ENCODE results near the gene KCNQ1.

KCNQ1 gene

GRCh38 chr11:2586087-2586792 is 141.4 kb downstream of the KCNQ1 start:
- no peak for DNase-seq

DNA sequence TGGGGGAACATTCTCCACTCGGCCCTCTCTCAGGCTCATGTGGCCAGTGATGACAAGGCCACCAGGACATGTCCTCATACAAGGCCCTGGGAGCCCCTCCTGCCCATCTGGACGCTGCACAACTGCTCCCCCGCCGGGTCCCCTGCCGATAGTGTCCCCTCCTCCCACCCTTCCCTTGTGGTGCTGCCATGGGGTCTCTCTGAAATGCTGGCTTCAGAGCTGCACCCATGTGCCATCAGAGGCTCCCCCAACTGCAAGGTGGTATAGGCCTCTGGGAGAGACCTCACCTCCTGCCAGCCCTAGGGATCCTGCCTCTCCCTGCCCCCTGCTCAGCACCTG is 142.0 kb downstream of the KCNQ1 start:
- DNase-seq = no peak

GRCh38 chr11:2587132-2587930 is 142.5 kb downstream of the KCNQ1 start:
- DNase-seq = no peak

DNA sequence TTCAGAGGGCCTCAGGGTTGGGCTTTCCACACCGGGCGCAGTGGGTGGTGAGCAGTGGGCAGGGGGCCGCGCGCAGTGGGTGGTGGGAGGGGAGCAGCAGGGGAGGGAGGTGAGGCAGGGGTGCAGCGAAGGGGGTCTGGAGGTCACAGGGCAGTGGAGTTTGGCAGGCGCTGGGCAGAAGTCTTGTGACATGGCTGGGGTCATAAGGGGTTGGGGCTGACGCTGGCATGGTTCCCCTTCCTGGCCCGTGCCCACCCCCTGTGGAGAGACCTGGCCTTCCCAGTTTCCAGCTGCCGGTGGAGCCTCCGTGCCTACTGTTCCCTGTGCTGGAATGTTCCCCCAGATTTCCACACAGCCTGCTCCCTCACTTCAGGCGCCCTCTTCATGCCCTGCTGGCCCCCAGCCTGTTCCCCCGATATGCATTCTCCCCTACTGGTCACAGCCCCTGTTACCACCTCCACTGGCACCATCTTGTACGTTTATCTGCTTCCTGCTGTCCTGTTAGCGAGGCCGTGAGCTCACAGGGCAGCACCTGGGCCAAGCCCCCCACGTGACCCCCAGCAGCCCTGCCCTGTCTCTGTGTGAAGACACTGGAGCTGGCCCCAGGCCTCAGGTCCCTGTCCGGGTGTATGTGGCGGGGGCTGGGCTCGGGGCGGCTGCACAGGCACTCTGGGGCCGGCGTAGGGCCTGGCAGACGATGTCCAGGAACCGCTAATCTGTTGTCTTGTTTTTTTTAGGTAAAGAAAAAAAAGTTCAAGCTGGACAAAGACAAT is 143.4 kb downstream of the KCNQ1 start:
- DNase-seq = no peak

GRCh38 chr11:2588809-2589537 is 144.2 kb downstream of the KCNQ1 start:
- DNase-seq = no peak

GRCh38 chr11:2589538-2589934 is 144.7 kb downstream of the KCNQ1 start:
- DNase-seq = no peak

DNA sequence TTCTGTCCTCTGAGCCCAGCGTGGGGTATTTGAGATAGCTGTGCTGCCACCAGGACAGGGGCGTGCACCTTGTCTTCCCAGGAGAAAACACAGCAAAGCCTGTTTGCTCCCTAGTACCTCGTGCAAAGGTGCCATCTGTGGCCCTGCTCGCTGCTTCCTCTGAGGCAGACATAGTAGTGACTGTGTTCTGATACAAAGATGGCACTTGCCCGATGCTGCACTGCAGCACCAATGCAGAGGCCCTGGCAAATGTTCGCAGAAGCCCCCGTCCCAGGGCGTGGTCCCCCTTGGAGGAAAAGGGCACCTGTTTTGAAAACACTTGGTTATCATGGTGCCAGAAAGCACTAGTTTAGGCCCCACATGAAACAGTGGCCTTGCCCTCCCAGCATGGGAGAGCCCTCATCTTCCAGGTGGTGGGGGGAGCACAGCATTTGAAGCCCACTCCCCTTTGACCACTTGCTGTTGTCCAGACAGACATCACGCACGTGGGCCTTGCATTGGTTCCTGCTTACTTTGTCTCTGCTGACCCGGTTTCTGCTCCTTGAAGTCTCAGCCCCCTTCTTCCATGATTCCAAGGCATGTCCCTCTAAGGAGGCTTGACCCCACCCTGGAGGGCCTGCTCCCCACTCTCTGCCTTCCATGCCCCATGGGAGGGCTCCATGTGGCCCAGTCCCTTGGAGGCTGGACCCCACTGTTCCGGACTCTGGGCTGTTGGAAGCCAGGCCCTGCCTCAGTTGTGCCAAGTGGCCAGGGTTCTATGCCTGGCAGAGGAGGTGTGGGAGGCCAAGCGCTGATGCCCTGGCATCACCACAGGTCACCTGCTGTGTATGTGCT is 145.5 kb downstream of the KCNQ1 start:
- no peak for DNase-seq

DNA sequence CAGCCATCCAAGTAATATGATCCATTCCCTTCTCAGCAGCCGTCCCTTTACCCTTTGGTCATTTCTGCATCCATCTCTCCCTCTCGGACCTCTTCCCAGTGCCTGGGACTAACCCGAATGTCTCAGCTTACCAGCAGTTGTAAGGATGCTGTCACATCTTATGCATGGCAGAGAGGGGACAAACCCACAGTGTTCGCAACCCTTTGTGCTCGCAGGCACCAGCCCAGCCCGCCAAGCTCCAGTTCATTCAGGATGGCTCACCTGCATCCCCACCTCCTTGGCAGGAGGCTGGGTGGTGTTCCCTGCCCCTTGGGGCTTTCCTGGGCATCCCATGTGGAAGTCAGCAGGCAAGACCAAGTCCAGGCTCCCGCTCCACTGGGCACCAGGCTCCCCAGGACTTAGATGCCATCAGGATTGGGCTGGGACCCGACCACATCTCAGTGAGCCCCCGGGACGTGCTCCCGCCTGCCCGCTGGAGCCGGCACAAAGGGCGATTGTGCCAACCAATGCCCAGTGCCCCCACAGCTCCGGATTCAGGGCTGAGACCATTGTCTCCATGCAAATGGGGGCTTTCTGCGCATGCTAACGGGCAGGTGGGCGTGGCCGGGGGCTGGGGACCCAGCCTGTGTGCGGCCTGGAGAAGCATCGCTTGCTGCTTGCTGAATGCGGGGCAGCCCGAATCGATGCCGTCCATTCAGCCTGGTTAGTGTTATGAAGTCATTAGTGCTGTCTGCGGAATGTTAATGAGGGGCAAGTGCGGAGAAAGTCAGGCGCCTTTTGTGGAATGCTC is 146.4 kb downstream of the KCNQ1 start:
- DNase-seq = no peak

DNA sequence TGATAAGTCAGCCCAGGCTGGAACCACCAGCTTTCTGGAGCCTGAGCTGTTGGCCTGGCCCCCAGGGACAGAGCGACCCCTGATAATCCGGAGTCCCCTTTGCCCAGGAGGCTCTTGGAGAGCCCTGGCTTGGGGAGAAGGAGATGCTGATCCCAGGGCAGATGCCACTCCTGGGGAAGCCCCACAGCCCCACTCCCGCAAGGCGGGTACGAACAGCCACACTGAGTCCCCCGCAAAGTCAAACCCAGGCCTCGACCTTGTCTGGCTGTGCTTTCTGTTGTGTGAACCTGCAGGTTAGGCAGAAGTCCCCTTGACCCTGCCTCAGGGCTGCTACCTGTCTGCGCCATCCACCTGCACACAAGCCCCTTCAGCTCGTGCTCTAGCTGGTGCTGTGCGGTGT is 147.0 kb downstream of the KCNQ1 start:
- DNase-seq = no peak

GRCh38 chr11:2592559-2593392 is 148.0 kb downstream of the KCNQ1 start:
- no peak for DNase-seq

DNA sequence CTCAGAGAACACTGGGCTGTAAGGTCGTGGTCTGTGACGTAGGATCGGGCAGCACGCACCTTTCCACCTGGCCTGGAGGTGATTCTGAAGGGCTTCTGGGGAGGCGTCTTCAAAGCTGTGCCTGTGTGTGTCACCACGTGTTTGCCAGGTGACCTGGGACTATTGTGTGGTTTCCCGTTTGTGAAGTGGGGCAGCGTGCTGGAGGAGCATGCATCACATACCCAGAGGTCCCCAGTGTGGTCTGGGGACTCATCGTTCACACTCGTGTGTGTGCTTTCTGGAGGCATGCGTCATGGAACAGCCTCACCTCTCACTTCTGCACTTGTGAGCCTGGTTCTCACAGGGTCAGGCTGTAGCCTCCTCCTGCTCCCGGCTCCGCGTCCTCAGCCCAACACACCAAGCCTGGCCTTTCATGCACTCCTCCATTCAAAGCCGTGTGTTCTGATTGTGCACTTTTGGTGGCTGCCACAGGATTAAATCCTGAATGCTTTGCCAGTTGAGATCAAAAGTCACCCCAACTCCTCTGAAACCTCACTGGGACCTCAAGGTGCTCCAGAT is 148.7 kb downstream of the KCNQ1 start:
- DNase-seq = no peak

DNA sequence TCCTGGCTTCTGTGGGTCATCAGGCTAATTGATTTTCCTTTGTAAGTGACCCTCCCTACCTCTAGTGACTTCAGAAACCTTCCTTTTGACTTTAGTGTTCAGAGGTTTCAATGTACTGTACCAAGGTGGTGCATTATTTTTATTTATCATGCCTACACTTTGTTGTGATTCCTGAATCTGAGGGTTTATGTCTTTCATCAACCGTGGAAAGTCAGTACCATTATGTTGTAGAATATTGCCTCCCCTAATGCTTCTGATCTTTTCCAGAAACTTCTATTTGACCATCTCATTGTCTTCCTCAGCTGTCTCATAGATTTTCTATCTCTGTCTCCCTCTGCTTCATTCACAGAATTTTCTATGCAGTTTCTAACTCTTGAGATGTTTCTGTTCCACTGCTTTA is 149.5 kb downstream of the KCNQ1 start:
- DNase-seq = no peak

GRCh38 chr11:2595204-2595603 is 150.4 kb downstream of the KCNQ1 start:
- DNase-seq = no peak

DNA sequence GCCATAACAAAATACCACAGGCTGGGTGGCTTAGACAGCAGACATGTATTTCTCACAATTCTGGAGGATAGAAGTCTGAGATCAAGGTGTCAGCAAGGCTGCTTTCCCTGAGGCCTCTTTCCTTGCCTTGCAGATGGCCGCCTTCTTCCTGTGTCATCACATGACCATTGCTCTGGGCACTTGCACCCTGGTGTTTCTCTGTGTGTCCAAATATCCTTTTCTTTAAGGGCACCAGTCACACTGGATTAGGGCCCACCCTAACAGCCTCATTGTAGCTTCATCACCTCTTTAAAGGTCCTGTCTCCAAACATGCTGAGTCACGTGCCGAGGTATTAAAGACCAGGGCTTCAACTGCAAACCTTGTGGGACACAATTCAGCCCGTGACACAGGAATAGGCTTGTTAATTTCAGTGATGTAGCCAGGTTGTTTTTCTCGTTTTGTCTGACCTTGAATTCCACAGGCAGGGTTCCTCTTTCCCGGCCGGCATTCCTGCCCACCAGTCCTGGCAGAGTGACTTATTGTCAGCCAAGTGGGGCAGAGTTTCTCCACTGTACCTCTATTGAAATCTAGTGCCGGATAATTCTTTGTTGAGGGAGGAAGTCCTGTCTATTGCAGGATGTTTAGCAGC is 154.9 kb downstream of the KCNQ1 start:
- no peak for DNase-seq

- DNase-seq = no peak
Observed at GRCh38 chr11:2609345-2609744, 164.5 kb downstream of the KCNQ1 start.

DNA sequence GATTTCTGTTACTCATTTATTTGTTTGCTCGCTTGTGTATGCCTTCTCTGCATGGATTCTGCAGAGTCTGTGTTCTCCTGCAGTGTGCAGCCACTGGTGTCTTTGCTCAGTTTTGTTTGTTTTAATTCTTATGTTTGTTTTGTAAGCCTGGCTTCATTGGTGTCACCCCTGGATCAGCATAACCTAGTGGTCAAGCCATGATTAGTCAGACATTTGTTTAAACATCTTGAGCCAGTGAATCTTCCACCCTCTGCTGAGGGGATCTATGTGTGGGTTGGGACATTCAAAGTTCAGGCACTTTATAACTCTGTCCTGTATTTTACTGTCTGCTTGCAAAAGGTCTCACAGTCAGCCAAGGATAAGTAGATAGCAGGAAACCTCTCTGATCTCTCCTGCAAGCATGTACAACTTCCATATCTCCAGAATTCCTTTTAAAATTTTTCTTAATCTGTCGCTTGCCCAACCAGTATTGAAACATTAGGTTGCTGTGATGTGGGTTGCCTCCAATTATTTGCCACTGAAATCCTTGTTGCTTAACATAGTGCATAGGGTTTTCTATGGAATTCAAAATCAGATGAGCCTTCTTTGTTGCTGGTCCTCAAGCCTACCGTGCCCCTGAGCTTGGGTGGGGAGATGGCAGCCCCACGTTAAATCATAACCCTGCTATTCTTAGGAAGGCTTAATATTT is 168.2 kb downstream of the KCNQ1 start:
- no peak for DNase-seq

- no peak for DNase-seq
Observed at GRCh38 chr11:2621894-2622293, 177.1 kb downstream of the KCNQ1 start.

DNA sequence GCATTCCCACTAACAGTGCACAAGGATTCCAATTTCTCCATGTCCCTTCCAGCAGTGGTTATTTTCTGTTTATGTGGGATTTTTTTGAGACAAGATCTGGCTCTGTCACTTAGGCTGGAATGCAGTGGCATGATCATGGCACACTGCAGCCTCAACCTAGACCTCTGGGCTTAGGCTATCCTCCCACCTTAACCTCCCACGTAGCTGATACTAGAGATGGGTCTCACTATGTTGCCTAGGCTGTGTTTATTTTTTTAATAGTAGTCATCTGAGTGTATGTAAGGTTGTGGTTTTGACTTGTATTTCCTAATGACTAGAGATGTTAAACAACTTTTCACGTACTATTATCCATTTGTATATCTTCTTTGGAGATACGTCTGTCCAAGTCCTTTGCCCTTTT is 180.4 kb downstream of the KCNQ1 start:
- DNase-seq = no peak

GRCh38 chr11:2630679-2631078 is 185.9 kb downstream of the KCNQ1 start:
- DNase-seq = no peak

All from DMS153 (cell line).